CD4-positive, alpha-beta T cell (primary cell): ENCODE data around the gene RASD2. TPM values are rescaled to one million over a fixed set of nuclear protein-coding genes. Genes with fewer than 3 reads are reported as not detected.

ENCODE experiments used
- ATAC-seq: fragments of 200-7000 bp; cut with Tn5 transposase; one replicate; pipeline ENCODE4 v1.10.0; 2022; ENCODE audit warnings: mild to moderate bottlenecking; ENCODE audit not compliant: poor library complexity
- CTCF ChIA-PET: fragments of 350-600 bp; sonication (Branson Sonifier 250); formaldehyde crosslinking; loops from one replicate; lab custom pipeline; 2021; ENCODE audit warnings: antibody characterized with exemption, inconsistent platforms; lab: Charles Lee
- POLR2A ChIA-PET: fragments of 350-600 bp; sonication (Branson Sonifier 250); formaldehyde crosslinking; loops from one replicate; lab custom pipeline; 2021; ENCODE audit warnings: antibody characterized with exemption, inconsistent platforms; lab: Charles Lee
- DNase-seq, 14 experiments: peaks; one replicate each; pipeline ENCODE4 v3.0.0-alpha.2; 2013 to 2020; ENCODE audit warnings: mixed read lengths in 2 of 14
- H3K27ac ChIP-seq, 2 donors: one replicate each; pipeline versions ENCODE4 v1.5.1 to v1.7.0; 2013; ENCODE audit warnings: low read length in 2 of 2, low read depth in 1 of 2, mild to moderate bottlenecking in 1 of 2
- H3K27me3 ChIP-seq, 2 experiments: 1 replicate in 1 of 2; 2 replicates in 1 of 2; pipeline versions ENCODE4 v1.6.1 to v1.7.0; 2013; ENCODE audit warnings: low read length in 2 of 2, control low read depth in 1 of 2, mild to moderate bottlenecking in 1 of 2, moderate library complexity in 1 of 2; ENCODE audit not compliant: insufficient read depth in 2 of 2, control insufficient read depth in 1 of 2
- H3K36me3 ChIP-seq: one replicate; pipeline ENCODE4 v1.6.1; 2013; ENCODE audit warnings: low read length, control low read depth; ENCODE audit not compliant: insufficient read depth
- H3K4me1 ChIP-seq: one replicate; pipeline ENCODE4 v1.6.1; 2013; ENCODE audit warnings: low read length, control low read depth; ENCODE audit not compliant: insufficient read depth
- H3K4me3 ChIP-seq: one replicate; pipeline ENCODE4 v1.5.1; 2013; ENCODE audit warnings: mild to moderate bottlenecking, low read length, moderate library complexity
- H3K9me3 ChIP-seq, 2 experiments: 1 replicate in 1 of 2; 2 replicates in 1 of 2; pipeline versions ENCODE4 v1.6.1 to v1.7.0; 2013; ENCODE audit warnings: low read length in 2 of 2, mild to moderate bottlenecking in 2 of 2, control low read depth in 1 of 2, moderate library complexity in 1 of 2; ENCODE audit not compliant: control insufficient read depth in 1 of 2, insufficient read depth in 1 of 2
- H3K27ac Mint-ChIP-seq: one replicate; pipeline ENCODE4 v1.8.0; 2020; ENCODE audit warnings: mixed read lengths
- H3K27me3 Mint-ChIP-seq: one replicate; pipeline ENCODE4 v1.8.0; 2021; ENCODE audit warnings: mixed read lengths
- H3K36me3 Mint-ChIP-seq: one replicate; pipeline ENCODE4 v1.8.0; 2021; ENCODE audit warnings: low read depth, mixed read lengths
- H3K4me1 Mint-ChIP-seq: one replicate; pipeline ENCODE4 v1.8.0; 2021; ENCODE audit warnings: low read depth, mixed read lengths
- H3K4me3 Mint-ChIP-seq: one replicate; pipeline ENCODE4 v1.8.0; 2020; ENCODE audit warnings: mild to moderate bottlenecking, mixed read lengths
- H3K9me3 Mint-ChIP-seq: one replicate; pipeline ENCODE4 v1.8.0; 2020; ENCODE audit warnings: mixed read lengths
- intact Hi-C, 2 experiments: fragments of 100-400 bp; cut with DNase I in 1 of 2; cut with micrococcal nuclease in 1 of 2; formaldehyde crosslinking; loops; one replicate each; pipeline versions ENCODE4 v1.15.1 to v1.9.0; 2023 to 2025; cut with DNase I, micrococcal nuclease
- total RNA-seq, 174 experiments: library from RNA in 2 of 174; stranded (reverse) in 2 of 174; gene quantifications; one replicate each; pipeline ENCODE4 v1.2.3 and lab custom pipeline; 2021 to 2026
- TF ChIP-seq, protein P1 (sequence below): fragments of 200-600 bp; IDR thresholded peaks from one replicate; pipeline ENCODE4 v1.8.0; 2022; ENCODE audit warnings: antibody characterized with exemption, mild to moderate bottlenecking

The RASD2 gene
- total RNA-seq, 2 experiments from 2014 or later, result 1.4 to 1.6 TPM

DNA sequence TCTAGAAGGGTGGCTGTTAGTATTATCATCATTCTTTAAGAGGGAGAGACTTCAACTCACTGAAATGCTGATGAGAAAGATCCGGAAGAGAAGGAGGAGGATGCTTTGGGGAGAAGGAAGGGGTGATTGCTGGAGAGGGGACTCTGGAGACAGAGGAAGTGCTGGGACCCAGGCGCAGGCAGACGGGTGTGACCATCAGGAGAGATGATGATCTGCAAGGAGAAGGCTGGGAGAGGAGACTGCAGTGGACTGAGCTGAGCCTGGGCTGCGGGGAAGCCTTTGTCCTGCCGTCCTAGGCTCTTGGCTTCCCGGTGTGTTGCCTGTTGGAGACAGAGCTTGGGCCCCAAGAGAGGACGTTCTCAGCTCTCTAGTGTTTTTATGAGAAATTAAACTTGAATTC lies 22.6 kb downstream of the RASD2 start:
- intact Hi-C loops, result no loop called here
- Mint-ChIP-seq H3K27ac (no peak overlapping the region), H3K4me3 (no peak overlapping the region), H3K27me3 (peaks cover 30% of the 10 kb centered on the region), H3K4me1 (no peaks in the 10 kb centered on the region), H3K36me3 (no peaks in the 10 kb centered on the region), H3K9me3 (no peaks in the 10 kb centered on the region)
- H3K9me3 ChIP-seq, result no peaks in the 10 kb centered on the region
- TF ChIP-seq, protein P1, sequence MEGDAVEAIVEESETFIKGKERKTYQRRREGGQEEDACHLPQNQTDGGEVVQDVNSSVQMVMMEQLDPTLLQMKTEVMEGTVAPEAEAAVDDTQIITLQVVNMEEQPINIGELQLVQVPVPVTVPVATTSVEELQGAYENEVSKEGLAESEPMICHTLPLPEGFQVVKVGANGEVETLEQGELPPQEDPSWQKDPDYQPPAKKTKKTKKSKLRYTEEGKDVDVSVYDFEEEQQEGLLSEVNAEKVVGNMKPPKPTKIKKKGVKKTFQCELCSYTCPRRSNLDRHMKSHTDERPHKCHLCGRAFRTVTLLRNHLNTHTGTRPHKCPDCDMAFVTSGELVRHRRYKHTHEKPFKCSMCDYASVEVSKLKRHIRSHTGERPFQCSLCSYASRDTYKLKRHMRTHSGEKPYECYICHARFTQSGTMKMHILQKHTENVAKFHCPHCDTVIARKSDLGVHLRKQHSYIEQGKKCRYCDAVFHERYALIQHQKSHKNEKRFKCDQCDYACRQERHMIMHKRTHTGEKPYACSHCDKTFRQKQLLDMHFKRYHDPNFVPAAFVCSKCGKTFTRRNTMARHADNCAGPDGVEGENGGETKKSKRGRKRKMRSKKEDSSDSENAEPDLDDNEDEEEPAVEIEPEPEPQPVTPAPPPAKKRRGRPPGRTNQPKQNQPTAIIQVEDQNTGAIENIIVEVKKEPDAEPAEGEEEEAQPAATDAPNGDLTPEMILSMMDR, result no peak
- ChIA-PET POLR2A (no interaction called here), CTCF (no interaction called here)
- H3K27me3 ChIP-seq, result peaks cover 7 to 9% of the 10 kb centered on the region in 2 experiments
- H3K36me3 ChIP-seq, result no peaks in the 10 kb centered on the region
- H3K4me3 ChIP-seq, result no peak overlapping the region
- DNase-seq (no peak), ATAC-seq (no peak)
- no peak overlapping the region for H3K27ac ChIP-seq
- no peaks in the 10 kb centered on the region for H3K4me1 ChIP-seq

DNA sequence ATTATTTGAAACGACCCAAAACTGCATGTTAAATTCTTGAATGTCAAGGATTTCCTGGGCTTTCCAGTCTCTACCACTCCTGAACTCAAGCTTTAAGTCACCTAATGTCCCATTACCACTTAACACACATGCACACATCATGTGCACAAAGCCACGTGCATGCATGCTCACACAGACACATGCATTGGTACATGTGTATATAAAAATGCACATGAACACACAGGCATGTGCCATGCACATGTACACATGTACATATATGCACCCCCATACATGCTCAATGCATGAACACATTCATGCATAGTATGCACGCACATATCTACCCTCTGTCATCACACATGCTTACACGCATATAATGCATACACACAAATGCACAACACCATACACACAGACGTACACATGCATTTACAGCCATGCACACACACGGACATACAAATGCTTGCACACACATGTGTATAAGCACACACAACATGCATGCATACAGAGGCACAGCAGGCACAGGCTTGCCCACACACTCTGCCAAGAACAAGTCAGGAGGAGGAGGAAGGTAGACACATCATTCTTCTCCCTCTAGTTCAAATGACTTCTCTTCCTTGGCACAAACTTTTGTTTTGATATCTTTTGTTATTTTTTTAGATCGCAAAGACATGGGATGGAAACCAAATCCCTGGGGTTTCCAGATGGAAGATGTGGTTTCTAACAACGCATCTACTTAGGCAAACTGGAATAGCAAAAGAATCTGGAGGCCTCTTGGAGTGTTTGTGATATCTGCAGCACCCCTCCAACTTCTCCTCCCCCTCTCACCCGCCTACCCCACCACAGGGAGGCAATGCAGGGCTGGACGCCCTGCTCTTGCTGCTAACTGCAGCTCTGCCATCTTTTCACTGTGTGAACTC lies 24.6 kb downstream of the RASD2 start:
- Histone ChIP-seq H3K4me3 (no peak overlapping the region), H3K27ac (no peak overlapping the region), H3K36me3 (no peaks in the 10 kb centered on the region), H3K9me3 (no peaks in the 10 kb centered on the region), H3K27me3 (peaks cover 4 to 6% of the 10 kb centered on the region in 2 experiments), H3K4me1 (no peaks in the 10 kb centered on the region)
- intact Hi-C loops, result no loop called here
- Mint-ChIP-seq H3K27me3 (peaks cover 24% of the 10 kb centered on the region), H3K4me1 (no peaks in the 10 kb centered on the region), H3K9me3 (no peaks in the 10 kb centered on the region), H3K4me3 (no peak overlapping the region), H3K27ac (no peak overlapping the region), H3K36me3 (no peaks in the 10 kb centered on the region)
- TF ChIP-seq, protein P1, result no peak
- ChIA-PET CTCF (no interaction called here), POLR2A (no interaction called here)
- DNase-seq (no peak), ATAC-seq (no peak)

DNA sequence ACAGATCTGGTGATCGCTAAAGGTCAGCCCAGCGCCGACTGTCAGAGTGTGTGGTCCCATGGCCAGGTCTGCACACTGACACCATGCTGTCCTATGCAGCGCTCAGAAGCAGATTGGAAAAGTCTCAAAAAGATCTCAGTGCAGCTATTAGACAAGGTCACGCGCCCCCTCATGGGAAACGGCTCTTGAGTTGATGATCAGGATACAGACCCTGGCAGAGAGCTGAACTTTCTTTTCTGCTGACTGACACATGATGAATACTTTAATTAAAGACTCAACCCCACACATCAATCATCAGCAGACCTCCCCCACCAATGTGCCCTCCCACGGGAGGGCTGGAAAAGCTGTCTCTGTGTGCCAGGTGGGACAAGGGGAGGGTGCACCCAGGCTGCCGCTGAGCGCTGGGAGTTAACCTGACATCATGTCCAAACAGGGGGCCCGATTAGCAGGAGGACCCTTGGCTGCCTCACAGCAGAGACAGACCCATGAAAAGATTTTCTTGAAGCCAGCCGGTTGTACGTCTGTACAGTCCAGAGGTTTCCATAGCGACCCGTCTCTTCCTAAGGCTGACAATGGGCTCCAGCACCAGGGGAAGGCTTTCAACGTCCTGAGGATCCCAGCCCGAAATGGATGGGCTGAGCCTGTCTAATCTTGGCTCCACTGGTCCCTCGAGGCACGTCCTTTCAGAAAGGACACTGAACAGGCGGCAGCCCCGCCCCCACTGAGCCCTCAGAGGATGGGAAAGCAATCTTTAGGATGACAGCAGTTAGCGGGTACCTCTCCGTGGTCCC lies 26.9 kb downstream of the RASD2 start:
- DNase-seq (no peak), ATAC-seq (no peak)
- CTCF ChIA-PET, result no interaction called here
- no peaks in the 10 kb centered on the region for H3K9me3 ChIP-seq
- no peaks in the 10 kb centered on the region for H3K4me1 ChIP-seq
- H3K27me3 Mint-ChIP-seq, result peaks cover 6% of the 10 kb centered on the region
- POLR2A ChIA-PET, result no interaction called here
- TF ChIP-seq, protein P1, result no peak
- no peak overlapping the region for H3K27ac Mint-ChIP-seq
- H3K4me3 Mint-ChIP-seq, result no peak overlapping the region
- H3K9me3 Mint-ChIP-seq, result no peaks in the 10 kb centered on the region
- intact Hi-C loops, result no loop called here
- no peaks in the 10 kb centered on the region for H3K36me3 Mint-ChIP-seq
- no peaks in the 10 kb centered on the region for H3K4me1 Mint-ChIP-seq
- H3K27me3 ChIP-seq, result no peaks in the 10 kb centered on the region
- H3K4me3 ChIP-seq, result no peak overlapping the region
- no peak overlapping the region for H3K27ac ChIP-seq
- no peaks in the 10 kb centered on the region for H3K36me3 ChIP-seq
